AG10803 (cell line): ENCODE data around the gene AOPEP.

Source experiments
- DNase-seq: peaks from one replicate; pipeline ENCODE4 v3.0.0; 2010; ENCODE audit warnings: low read depth
- H3K4me3 ChIP-seq: 2 replicates; pipeline ENCODE4 v1.5.1; 2011; ENCODE audit warnings: mild to moderate bottlenecking, low read length, control low read depth
- CTCF ChIP-seq: conservative IDR thresholded peaks from 2 replicates; pipeline ENCODE4 v1.5.1; 2011; ENCODE audit warnings: mild to moderate bottlenecking, low read length, control low read depth, inconsistent platforms

The AOPEP gene

GRCh38 chr9:94687451-94687850, 39.0 kb upstream of the AOPEP start:
- no peak for DNase-seq
- no peak for TF ChIP-seq CTCF
- H3K4me3 ChIP-seq: no peak overlapping the region

GRCh38 chr9:94690344-94690743, 36.2 kb upstream of the AOPEP start:
- DNase-seq: no peak
- TF ChIP-seq CTCF: no peak
- H3K4me3 ChIP-seq: no peak overlapping the region

GRCh38 chr9:94692601-94693000, 33.9 kb upstream of the AOPEP start:
- no peak for DNase-seq
- H3K4me3 ChIP-seq: no peak overlapping the region
- no peak for TF ChIP-seq CTCF

- no peak for TF ChIP-seq CTCF
- no peak for DNase-seq
- no peak overlapping the region for H3K4me3 ChIP-seq
These were observed 32.9 kb upstream of the AOPEP start for GRCh38 chr9:94693485-94694204.

- no peak for DNase-seq
- TF ChIP-seq CTCF: no peak
- no peak overlapping the region for H3K4me3 ChIP-seq
These were observed 30.0 kb upstream of the AOPEP start for GRCh38 chr9:94696545-94696944.

GRCh38 chr9:94697972-94698581, 28.4 kb upstream of the AOPEP start:
- H3K4me3 ChIP-seq: no peak overlapping the region
- TF ChIP-seq CTCF: no peak
- peak; percentile 50 for DNase-seq

- TF ChIP-seq CTCF: no peak
- H3K4me3 ChIP-seq: no peak overlapping the region
- DNase-seq: no peak
These were observed 26.7 kb upstream of the AOPEP start for GRCh38 chr9:94699715-94700373.
